NCI-H1694 treated with DMSO at 0.1 percent for 48 hours (cell line): ENCODE data around the gene DGKA.
"Not testable (repeated sequence)": the region's sequence is repeated elsewhere in the genome, so short reads cannot be mapped to it uniquely, and the experiment has no call there.

Experiments used
- DNase-seq: peaks from one replicate; lab custom pipeline; 2025; lab: John Stamatoyannopoulos, UW

DGKA gene

GRCh38 chr12:55966408-55967281 lies 35.7 kb downstream of the DGKA start, which contains the start of gene CDK2:
Gene CDK2, plus strand, starts transcription at chr12:55966830. Its CDS starts 179 bp downstream, at chr12:55967009.
- DNase-seq = peak; percentile 55

- DNase-seq = no peak
These were observed 38.4 kb downstream of the DGKA start for GRCh38 chr12:55969356-55969755.

GRCh38 chr12:55970775-55971174 lies 39.8 kb downstream of the DGKA start:
- no peak for DNase-seq

GRCh38 chr12:55972042-55972441 lies 41.1 kb downstream of the DGKA start:
- no peak for DNase-seq

- no peak for DNase-seq
These were observed 41.5 kb downstream of the DGKA start for GRCh38 chr12:55972456-55972855.

- peak; percentile 38 for DNase-seq
These were observed 42.1 kb downstream of the DGKA start for GRCh38 chr12:55972911-55973598.

- peak; percentile 99 for DNase-seq
These were observed 42.8 kb downstream of the DGKA start, which contains the start of gene RAB5B for GRCh38 chr12:55973599-55974307. Gene RAB5B, plus strand, starts transcription at chr12:55974078. Its CDS starts 12,883 bp downstream, at chr12:55986961.

GRCh38 chr12:55974308-55974730 lies 43.4 kb downstream of the DGKA start:
- DNase-seq = no peak

- DNase-seq = no peak
These were observed 47.4 kb downstream of the DGKA start for GRCh38 chr12:55978393-55978792.

- DNase-seq = no peak
These were observed 48.1 kb downstream of the DGKA start for GRCh38 chr12:55979069-55979468.

- DNase-seq = not testable (repeated sequence)
These were observed 50.9 kb downstream of the DGKA start for GRCh38 chr12:55981882-55982281.

GRCh38 chr12:55982319-55982936 lies 51.5 kb downstream of the DGKA start:
- no peak for DNase-seq

GRCh38 chr12:55983232-55983842 lies 52.4 kb downstream of the DGKA start:
- DNase-seq = no peak

GRCh38 chr12:55984861-55985260 lies 53.9 kb downstream of the DGKA start:
- DNase-seq = no peak

- DNase-seq = no peak
These were observed 54.4 kb downstream of the DGKA start for GRCh38 chr12:55985341-55985740.

- not testable (repeated sequence) for DNase-seq
These were observed 55.0 kb downstream of the DGKA start for GRCh38 chr12:55985976-55986375.

- no peak for DNase-seq
These were observed 60.1 kb downstream of the DGKA start for GRCh38 chr12:55991110-55991509.

- DNase-seq = no peak
These were observed 62.4 kb downstream of the DGKA start for GRCh38 chr12:55993230-55993853.

GRCh38 chr12:55995366-55995765 lies 64.4 kb downstream of the DGKA start:
- no peak for DNase-seq

GRCh38 chr12:55996201-55996714 lies 65.3 kb downstream of the DGKA start:
- DNase-seq = peak; percentile 27
